COR-L47 (cell line): Measurements from ENCODE around the gene RNF103.
"Not testable (repeated sequence)": the region's sequence is repeated elsewhere in the genome, so short reads cannot be mapped to it uniquely, and the experiment has no call there.

Experiments used
- DNase-seq: peaks from one replicate; lab custom pipeline; 2025; lab: John Stamatoyannopoulos, UW

RNF103 gene

GRCh38 chr2:86623043-86623493, 597 bp downstream of the RNF103 start:
- DNase-seq = peak; percentile 41

GRCh38 chr2:86622519-86623042, 1.1 kb downstream of the RNF103 start:
- peak; percentile 3 for DNase-seq

DNA sequence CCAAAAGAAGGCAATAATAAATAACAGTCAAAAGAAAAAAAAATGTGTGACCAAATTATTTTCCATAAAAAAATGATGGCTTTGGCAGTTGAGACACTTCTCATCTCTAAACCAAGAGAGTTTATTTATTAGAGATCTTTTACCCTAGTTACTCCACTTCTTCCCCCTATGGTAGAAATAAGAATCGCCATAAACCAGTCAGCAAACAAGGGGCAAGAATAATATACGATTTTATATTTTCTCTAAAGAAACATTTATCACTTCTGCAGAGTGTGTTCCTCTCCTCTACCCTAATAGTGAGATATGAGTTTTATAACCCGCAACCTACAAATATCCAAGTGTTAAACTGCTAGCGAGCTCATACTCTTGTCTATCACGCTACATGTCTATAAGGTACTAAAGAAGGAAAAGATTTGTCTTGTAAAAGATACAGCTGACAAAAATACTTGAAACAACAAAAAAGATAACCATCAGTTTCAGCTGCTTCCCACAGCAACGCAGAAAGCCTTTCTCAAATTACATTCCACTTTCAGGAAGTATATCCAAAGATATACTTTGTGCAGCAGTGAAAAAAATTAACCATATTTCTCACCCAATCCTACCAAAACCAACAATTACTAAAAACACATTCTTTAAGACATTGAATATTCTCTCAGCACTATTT, 2.3 kb downstream of the RNF103 start:
- DNase-seq = no peak

DNA sequence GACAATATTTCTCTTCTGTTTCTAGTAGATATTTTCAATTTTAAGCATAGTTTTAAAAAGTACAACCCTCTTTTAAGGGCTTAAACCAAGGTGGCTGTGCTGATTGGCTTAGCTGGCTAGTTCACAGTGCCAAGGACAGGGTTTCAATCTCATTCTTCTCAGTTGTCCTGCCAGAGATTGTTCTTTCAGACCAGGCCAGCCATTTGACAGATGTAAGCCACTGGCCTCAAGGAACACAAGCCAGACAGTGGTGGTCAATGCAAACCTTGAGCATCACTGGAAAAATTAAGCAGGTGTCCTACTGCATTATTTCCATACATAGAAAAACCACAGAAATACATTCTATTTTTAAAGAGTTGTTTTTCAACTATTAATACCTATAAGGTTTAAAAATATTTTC, 5.9 kb downstream of the RNF103 start:
- no peak for DNase-seq

GRCh38 chr2:86617153-86617552, 6.5 kb downstream of the RNF103 start:
- DNase-seq = no peak

DNA sequence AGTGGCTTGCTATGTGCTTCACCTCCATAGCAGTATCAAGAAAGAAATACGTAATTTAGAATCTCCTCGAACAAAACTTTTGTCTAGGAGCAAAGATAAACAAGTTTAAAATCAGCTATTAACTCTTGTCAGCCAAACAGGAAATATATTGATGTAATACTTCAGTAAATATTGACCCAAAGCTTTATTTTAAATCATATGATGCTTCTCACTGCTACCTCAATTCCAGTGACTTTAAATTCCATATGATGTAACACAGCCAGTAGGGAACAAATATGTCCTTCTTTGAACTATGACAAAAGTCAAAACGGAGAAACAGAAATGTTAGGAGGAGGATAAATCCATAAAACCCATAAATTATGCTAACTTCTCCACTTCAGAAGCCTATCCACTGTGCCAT, 7.2 kb downstream of the RNF103 start:
- no peak for DNase-seq

GRCh38 chr2:86615596-86615995, 8.1 kb downstream of the RNF103 start:
- DNase-seq = no peak

GRCh38 chr2:86613515-86613914, 10.2 kb downstream of the RNF103 start:
- DNase-seq = no peak

DNA sequence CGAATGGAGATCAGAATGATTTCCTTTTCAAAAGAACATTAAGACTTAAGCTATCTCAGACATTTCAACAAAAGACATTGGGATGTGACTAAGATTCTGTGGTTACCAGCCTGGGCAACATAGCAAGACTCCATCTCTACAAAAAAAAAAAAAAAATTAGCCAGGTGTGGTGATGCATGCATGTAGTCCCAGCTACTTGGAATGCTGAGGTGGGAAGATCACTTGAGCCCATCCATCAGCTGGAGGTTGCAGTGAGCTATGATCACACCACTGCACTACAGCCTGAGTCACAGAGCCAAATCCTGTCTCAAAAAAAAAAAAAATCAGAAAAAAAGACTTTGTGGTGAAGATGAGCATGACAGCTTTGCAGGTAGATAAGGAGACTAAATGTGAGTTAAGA, 12.8 kb downstream of the RNF103 start:
- DNase-seq = no peak

GRCh38 chr2:86608832-86609410, 14.7 kb downstream of the RNF103 start:
- no peak for DNase-seq

- no peak for DNase-seq
Observed at GRCh38 chr2:86603905-86604304, 19.8 kb downstream of the RNF103 start.

DNA sequence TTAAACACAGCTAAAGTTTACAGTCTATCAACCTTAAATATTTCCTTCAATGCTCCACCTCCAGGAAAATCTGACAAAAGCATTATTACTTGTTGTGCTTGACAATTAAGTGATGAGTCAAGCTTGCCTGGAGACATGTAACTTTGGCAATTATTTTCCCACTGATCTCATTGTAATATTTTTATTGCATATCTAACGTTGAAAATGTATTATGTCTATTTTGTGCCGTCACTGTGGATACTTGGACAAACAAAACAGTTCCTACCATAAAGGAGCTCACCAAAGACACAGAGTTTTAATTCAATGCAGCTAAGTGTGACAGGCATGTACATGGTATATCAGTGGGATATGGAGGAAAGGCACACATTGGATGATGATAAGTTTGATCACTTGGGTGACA, 24.7 kb downstream of the RNF103 start:
- DNase-seq = no peak

DNA sequence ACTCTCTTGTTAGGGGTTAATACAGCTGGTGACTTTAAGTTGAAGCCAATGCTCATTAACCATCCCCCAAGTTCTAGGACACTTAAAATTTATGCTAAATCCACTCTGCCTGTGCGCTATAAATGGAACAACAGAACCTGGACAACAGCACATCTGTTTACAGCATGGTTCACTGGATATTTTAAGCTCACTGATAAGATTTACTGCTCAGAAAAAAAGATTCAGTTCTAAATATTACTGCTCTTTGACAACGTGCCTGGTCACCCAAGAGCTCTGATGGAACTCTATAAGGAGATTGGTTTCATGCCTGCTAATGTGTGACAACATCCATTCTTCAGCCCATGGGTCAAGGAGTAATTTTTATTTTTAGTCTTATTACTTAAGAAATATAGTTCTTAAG, 27.5 kb downstream of the RNF103 start:
- no peak for DNase-seq

GRCh38 chr2:86593266-86593665, 30.4 kb downstream of the RNF103 start:
- DNase-seq = no peak

DNA sequence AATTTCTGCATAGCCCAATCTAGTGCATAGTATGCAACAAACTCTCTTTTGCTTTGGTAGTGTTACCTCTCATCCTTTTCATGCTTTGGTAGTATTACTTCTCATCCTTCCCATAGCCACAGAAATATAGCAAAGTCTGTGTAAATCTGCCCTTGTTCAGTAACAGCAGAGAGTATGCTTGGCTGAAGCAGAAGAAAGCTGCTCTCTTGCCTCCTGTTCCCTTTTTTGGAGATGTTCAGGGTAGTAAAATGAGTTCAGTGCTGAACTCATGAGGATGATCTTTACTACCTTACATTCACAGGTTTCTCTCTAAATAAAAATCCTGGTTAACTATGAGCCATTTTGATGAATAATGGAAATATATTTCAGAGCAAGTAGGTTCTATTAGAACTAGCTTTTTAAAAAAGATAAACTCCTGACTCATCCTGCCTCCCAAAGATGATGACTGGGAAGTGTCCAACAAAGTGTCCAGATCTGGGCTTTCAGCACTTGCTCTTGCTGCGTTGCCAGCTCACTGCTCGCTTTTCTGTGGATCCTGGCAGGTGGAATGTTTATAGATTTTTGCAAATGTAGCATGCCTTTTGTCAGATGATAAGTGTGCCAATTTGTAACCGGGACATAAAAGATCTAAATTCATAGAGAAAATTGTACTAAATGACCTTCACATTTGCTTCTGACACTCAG, 31.0 kb downstream of the RNF103 start:
- DNase-seq = no peak

GRCh38 chr2:86589701-86590100, 34.0 kb downstream of the RNF103 start:
- DNase-seq = not testable (repeated sequence)

GRCh38 chr2:86584151-86584913, 39.3 kb downstream of the RNF103 start:
- no peak for DNase-seq

GRCh38 chr2:86580560-86580959, 43.1 kb downstream of the RNF103 start:
- no peak for DNase-seq

- no peak for DNase-seq
Observed at GRCh38 chr2:86577817-86578456, 45.7 kb downstream of the RNF103 start.

GRCh38 chr2:86570059-86570458, 53.6 kb downstream of the RNF103 start:
- no peak for DNase-seq

GRCh38 chr2:86566821-86567190, 56.9 kb downstream of the RNF103 start:
- DNase-seq = no peak
